GM06990 (cell line): ENCODE data around the gene TYRO3.
A peak's percentile ranks its signal among the peaks of the same experiment; 100 is the strongest.

Source experiments
- DNase-seq: peaks from one replicate; pipeline ENCODE4 v3.0.0-alpha.2; 2011; ENCODE audit not compliant: insufficient read length; ENCODE audit errors: extremely low read depth
- H3K27me3 ChIP-seq: replicated peaks from 2 replicates; pipeline ENCODE4 v1.6.0; 2011; ENCODE audit warnings: low read length; ENCODE audit not compliant: control insufficient read depth, insufficient read depth
- H3K36me3 ChIP-seq: 2 replicates; pipeline ENCODE4 v1.5.1; 2011; ENCODE audit warnings: low read length; ENCODE audit not compliant: control insufficient read depth, insufficient read depth
- H3K4me3 ChIP-seq: replicated peaks from 2 replicates; pipeline ENCODE4 v1.5.1; 2011; ENCODE audit warnings: low read depth, mild to moderate bottlenecking, control low read depth, low read length
- TF ChIP-seq, protein P1 (sequence below): IDR thresholded peaks from 2 replicates; pipeline ENCODE4 v1.5.1; 2011; ENCODE audit warnings: low read length, control low read depth, mild to moderate bottlenecking, inconsistent platforms; ENCODE audit not compliant: insufficient read depth, poor library complexity, severe bottlenecking

TYRO3 gene

DNA sequence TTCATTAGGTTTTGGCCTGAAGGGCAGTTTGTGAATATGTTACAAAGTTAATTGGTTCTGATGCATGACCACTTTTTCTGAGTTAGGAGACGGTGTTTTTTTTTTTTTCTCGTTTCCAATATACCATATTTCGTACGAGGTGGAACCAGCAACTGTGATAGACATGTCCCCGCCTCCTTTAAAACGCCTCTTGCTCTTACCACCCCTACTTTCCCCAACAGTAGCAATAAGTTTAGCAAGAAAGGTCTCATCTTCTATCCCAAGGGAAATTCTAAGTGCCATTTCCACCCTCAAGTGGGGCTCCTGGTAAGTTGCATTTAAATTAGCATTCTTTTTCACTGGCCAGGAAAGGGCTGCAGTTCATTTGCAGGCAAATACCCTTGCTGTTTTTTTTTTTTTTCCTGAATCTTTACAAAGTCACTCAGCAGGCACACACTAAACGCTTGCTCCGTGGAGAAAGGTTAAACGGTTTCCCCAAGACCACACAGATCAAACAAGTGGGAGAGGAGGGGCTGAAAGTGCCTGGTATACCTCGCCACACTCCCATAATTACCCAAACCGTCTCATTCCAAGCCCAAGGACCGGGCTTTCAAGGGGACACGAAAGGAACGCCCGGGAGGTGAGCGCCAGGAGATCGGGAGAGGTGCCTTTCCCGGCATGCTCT is 61.7 kb downstream of the TYRO3 start:
- Histone ChIP-seq H3K36me3 (no peaks in the 10 kb centered on the region), H3K27me3 (no peaks in the 10 kb centered on the region), H3K4me3 (no peak overlapping the region)
- TF ChIP-seq, protein P1, sequence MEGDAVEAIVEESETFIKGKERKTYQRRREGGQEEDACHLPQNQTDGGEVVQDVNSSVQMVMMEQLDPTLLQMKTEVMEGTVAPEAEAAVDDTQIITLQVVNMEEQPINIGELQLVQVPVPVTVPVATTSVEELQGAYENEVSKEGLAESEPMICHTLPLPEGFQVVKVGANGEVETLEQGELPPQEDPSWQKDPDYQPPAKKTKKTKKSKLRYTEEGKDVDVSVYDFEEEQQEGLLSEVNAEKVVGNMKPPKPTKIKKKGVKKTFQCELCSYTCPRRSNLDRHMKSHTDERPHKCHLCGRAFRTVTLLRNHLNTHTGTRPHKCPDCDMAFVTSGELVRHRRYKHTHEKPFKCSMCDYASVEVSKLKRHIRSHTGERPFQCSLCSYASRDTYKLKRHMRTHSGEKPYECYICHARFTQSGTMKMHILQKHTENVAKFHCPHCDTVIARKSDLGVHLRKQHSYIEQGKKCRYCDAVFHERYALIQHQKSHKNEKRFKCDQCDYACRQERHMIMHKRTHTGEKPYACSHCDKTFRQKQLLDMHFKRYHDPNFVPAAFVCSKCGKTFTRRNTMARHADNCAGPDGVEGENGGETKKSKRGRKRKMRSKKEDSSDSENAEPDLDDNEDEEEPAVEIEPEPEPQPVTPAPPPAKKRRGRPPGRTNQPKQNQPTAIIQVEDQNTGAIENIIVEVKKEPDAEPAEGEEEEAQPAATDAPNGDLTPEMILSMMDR: no peak
- no peak for DNase-seq

DNA sequence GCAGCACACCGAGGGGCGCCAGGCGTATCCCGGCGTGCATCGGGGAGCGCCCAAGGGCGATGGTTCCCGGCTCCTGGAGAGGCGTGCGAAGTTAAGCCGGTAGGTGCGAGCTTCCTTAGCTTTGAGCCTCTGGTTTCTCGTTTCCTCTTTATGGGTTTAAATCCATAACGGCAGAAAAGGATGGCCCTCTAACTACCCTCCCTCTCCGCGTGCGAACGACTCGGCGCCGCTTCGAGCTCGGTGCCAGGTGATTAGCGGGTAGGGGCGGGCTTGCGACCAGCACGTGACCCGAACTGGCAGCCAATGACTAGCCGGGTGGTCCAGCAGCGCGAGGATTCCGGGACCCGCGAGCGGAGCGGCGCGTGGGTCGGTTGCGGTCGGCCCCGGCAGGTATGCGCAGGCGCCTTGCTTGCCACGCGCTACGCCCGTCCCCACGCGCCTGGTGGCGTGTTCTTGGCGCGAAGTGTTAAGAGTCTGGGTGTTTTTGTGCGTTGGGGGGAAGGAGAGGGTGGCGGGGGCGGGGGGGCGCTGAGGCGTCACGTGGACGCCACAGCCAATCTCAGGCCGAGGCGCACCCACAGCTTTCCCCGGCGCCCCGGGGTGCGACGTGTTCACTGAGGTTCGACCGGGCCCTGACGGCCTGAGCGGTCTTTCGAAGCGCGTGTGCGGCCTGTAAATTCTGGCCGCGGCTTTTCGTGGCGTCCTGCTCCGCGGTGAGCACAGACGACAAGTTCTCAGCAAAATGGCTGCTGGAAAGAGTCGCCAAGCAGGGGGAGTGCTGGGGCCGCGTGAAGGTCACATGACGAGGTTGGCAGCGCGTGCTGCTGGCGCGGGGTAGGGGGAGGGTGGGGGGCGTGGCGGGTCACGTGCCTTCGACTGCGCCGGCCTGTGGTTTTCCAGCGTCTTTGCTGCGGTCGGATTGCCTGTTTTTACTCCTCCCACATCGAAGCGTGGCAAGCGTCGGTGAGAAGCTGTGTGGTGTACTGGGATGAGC is 62.5 kb downstream of the TYRO3 start:
- TF ChIP-seq, protein P1: no peak
- H3K4me3 ChIP-seq: no peak overlapping the region
- peak; percentile 72 for DNase-seq
- H3K36me3 ChIP-seq: no peaks in the 10 kb centered on the region
- H3K27me3 ChIP-seq: no peaks in the 10 kb centered on the region

DNA sequence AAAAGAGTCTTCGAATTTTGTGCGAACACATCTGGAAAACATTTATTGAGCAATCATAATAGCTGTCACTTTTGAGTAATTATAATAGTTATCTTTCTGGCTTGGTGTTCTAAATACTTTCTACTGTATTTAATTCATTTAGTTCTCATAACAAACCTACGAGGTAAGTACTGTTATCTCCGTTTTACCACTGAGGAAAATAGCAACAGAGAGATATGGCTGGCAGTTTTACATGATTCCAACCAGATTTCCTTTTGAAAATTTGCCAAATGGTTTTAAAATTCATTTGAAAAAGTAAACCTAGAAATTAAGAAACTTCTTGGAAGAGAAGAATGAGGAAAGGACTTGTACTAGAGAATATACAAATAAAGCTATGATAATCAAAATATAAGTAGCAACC is 63.9 kb downstream of the TYRO3 start:
- H3K4me3 ChIP-seq: no peak overlapping the region
- H3K36me3 ChIP-seq: no peaks in the 10 kb centered on the region
- DNase-seq: no peak
- TF ChIP-seq, protein P1: no peak
- H3K27me3 ChIP-seq: no peaks in the 10 kb centered on the region

DNA sequence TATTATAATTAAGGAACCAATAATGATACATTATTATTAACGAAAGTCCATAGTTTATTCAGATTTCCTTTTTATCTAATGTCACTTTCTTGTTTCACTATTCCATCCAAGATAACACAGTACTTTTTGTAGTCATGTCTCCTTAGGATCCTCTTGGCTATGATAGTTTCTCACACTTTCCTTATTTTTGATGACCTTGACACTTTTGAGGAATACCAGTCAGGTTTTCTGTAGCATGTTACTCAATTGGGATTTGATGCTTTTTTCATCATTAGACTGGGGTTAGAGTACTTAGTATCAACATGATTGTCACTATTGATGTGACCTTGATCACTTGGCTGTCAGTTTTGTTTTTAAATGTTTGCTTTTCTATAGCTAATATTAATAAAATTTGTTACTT is 68.2 kb downstream of the TYRO3 start:
- Histone ChIP-seq H3K27me3 (no peaks in the 10 kb centered on the region), H3K36me3 (no peaks in the 10 kb centered on the region), H3K4me3 (no peak overlapping the region)
- no peak for DNase-seq
- TF ChIP-seq, protein P1: no peak

DNA sequence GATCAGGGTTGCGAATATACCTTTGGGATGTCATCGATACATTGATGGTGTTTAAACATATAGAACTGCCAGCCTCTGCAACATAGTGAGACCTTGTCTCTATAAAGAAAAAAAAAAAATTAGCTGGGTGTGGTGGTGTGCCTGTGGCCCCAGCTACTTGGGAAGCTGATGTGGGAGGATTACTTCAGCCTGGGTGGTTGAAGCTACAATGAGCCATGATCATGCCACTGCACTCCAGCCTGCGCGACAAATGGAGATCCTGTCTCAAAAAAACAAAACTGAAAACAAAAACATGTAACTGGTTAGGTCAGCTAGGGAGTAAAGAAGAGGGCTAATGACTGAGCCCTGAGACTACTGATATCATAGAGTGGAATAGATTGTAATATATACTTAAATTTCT is 70.5 kb downstream of the TYRO3 start:
- no peak overlapping the region for H3K4me3 ChIP-seq
- TF ChIP-seq, protein P1: no peak
- H3K27me3 ChIP-seq: no peaks in the 10 kb centered on the region
- no peak for DNase-seq
- no peaks in the 10 kb centered on the region for H3K36me3 ChIP-seq
